HG03066 (cell line): ENCODE data around the gene ADAMTS19.
"Not testable (repeated sequence)": the region's sequence is repeated elsewhere in the genome, so short reads cannot be mapped to it uniquely, and the experiment has no call there.

ENCODE experiments used
- ATAC-seq: cut with Tn5 transposase; IDR thresholded peaks from one replicate; pipeline ENCODE4 v1.9.1; 2021; ENCODE audit warnings: low read depth; ENCODE audit not compliant: unreplicated experiment

Gene ADAMTS19

GRCh38 chr5:129563585-129563984 is 103.5 kb downstream of the ADAMTS19 start:
- ATAC-seq = no peak

DNA sequence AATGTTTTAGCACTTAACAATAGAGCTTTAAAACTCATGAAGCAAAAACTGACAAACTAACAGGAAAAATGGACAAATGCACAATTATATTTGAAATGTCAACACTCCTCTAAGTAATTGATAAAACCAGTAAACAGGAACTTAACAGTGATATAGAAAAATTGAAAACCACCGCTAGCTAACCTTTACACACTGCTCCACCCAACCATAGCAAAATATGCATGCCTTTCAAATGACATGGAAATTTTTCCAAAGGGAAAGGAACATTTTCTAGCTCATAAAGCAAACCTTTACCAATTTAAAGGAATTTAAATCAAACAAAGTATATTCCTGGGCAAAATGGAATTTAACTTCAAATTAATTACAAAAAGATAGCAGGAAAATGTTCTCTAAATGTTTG is 109.2 kb downstream of the ADAMTS19 start:
- no peak for ATAC-seq

GRCh38 chr5:129572060-129572459 is 112.0 kb downstream of the ADAMTS19 start:
- no peak for ATAC-seq

DNA sequence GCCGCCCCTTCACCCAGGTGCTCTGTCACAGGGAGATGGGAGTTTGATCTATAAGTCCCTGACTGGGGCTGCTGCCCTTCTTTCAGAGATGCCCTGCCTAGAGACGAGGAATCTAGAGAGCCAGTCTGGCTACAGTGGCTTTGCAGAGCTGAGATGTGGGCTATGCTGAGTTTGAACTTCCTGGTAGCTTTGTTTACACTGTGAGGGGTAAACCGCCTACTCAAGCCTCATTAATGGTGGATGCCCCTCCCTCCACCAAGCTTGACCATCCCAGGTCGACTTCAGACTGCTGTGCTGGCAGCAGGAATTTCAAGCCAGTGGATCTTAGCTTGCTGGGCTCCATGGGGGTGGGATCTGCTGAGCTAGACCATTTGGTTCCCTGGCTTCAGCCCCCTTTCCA is 124.4 kb downstream of the ADAMTS19 start:
- ATAC-seq = not testable (repeated sequence)

DNA sequence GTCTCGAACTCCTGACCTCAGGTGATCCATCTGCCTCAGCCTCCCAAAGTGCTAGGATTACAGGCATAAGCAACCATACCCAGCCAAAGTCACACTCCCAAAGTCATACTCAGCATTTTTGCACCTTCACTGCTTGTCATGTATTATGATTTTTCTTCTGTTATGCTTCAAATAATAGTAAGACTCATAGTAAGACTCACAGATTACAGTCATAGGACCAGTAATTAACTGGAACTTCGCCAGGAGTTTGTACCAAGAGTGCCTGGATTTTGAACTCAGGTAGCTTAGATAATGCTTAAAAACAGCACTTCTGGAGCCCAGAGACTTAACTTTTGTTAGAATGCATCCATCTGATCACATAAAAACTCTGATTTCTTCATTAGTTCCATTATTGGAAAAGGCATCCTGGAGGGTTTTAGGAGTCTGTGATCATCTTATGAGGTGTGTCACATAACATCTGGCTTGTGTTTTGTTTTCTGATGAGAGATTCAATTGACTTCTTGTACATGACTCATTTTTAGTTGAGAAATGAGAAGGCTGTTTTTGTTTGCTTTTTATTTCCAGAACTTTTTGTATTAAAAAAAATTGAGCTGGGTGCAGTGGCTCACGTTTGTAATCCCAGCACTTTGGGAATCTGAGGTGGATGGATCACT is 131.5 kb downstream of the ADAMTS19 start:
- no peak for ATAC-seq

DNA sequence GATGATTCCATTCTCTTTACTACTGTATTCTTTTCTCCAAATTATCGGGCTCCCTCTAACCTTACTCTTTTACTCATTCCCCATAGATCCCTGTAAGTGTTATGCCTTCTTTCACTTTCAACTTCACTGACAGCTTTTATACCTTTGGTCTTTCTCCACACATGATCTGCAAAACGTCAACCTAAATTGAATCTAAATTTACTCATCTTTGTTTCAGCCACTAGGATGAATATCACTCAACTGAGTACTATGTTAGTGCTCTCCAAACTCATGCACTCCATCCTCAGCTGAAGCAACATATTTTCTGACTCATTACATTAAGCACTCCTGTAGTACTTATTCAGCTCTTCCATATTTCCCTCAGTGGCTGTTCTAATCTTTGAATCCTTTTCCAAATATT is 133.4 kb downstream of the ADAMTS19 start:
- ATAC-seq = no peak

GRCh38 chr5:129601576-129601975 is 141.5 kb downstream of the ADAMTS19 start:
- ATAC-seq = no peak

- ATAC-seq = no peak
Measured at GRCh38 chr5:129608350-129608749, 148.3 kb downstream of the ADAMTS19 start.

DNA sequence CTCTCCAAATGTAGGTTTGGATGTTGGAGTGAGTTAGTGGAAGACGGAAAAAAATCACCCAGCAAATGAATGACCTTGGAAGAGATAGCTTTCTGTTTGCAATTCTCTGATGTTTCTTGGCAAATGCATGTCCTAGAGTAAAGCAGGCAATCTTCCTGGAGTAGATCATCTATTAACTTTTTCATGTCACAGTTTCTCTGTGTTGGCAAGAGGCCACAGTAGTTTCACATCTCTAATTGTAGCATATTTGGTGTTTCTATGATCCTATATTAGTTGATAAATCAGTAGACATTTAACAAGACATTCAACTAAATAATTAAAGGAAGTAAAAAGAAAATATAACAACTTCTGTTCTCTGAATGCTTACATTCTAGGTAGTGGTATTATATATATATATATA is 149.6 kb downstream of the ADAMTS19 start:
- ATAC-seq = no peak

DNA sequence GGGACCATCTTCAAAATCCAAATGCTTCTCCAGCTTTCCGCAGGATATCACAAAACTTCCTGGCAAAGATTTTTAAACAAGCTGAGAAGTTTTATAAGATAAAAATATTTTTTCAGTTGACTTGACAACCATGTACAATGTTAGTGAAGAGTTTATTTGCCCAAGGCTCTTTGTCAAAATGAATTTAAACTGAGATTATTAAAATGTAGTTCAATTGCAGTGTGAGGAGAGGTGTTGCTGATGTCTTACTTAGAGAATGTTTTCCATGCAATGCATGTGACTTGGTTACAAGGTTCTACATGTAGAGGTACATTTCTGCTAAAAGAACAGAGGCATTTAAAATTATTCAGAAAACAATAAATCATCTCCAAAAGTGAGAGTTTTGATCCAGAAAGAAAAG is 156.4 kb downstream of the ADAMTS19 start:
- ATAC-seq = no peak

DNA sequence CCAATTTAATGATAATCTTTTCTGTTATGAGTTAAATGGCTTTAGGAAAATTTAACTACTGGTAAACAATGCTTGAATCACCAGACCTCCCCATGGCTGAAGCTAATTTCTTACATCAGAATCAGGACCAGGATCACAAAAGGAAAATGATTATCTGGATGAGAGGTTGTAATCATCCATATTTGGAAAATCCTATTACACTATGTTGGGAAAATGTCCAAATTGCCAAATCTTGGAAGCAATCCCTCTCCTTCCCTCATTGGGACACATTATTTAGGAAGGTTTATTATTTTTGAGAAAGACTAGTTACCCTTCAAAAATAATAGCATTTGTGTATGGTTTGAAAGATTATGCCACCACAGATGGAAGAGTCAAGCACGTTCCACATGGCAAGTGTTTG is 157.1 kb downstream of the ADAMTS19 start:
- ATAC-seq = no peak

DNA sequence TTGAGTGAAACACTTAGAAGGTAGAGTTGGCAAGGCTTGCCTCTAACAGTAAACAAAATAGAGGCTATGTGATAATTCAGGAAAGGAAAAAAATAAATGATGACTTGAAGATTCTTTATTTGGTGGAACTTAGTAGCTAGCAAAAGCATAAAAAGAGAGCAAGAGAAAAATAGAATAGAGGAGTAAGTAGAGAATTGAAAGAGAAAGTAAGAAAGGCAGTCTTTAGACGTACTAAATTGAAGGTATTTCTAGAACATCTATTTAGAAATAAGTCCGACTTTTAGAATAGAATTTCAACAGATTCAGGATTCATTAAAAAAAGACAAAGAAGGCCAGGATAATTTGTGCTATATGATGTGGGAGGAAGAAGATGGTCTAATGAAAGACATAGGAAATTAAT is 159.7 kb downstream of the ADAMTS19 start:
- no peak for ATAC-seq

DNA sequence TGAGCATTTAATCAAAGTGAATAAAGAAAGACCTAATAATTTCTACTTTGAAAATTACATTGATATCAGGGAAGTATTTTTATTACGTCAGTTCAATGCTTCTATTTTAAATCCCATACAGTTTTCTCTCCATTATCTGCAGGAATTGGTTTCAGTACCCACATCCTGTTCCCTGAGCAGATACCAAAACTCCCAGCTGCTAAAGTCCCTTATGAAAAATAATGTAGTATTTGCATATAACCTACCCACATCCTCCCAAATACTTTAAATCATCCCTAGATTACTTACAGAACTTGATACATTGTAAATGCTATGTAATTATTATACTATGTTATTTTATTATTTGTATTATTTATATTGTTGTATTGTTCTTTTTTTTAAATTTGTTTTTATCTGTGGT is 162.4 kb downstream of the ADAMTS19 start:
- no peak for ATAC-seq

GRCh38 chr5:129629575-129629974 is 169.5 kb downstream of the ADAMTS19 start:
- ATAC-seq = no peak

DNA sequence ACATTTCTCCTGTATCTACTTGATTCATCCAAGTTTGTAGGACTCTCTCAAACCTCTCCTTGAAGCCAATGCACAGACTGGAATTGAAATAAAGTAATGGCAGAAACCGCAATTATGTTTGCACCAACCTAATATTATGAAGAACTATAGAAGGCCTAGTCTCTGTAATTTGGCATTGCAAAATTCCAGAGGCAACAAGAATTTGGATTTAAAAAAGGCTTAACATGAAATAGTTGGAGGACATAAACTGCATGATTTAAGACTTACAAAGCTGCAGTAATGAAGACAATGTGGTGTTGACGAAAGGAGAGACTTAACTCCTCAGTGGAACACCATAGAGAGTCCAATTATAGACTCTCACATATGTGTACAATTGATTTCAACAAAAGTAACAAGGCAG is 170.0 kb downstream of the ADAMTS19 start:
- no peak for ATAC-seq

GRCh38 chr5:129631961-129632360 is 171.9 kb downstream of the ADAMTS19 start:
- no peak for ATAC-seq

GRCh38 chr5:129637501-129637900 is 177.4 kb downstream of the ADAMTS19 start:
- not testable (repeated sequence) for ATAC-seq

GRCh38 chr5:129639331-129639730 is 179.2 kb downstream of the ADAMTS19 start:
- no peak for ATAC-seq

GRCh38 chr5:129652349-129653056 is 192.4 kb downstream of the ADAMTS19 start:
- ATAC-seq = no peak

GRCh38 chr5:129653057-129653375 is 192.9 kb downstream of the ADAMTS19 start:
- no peak for ATAC-seq

DNA sequence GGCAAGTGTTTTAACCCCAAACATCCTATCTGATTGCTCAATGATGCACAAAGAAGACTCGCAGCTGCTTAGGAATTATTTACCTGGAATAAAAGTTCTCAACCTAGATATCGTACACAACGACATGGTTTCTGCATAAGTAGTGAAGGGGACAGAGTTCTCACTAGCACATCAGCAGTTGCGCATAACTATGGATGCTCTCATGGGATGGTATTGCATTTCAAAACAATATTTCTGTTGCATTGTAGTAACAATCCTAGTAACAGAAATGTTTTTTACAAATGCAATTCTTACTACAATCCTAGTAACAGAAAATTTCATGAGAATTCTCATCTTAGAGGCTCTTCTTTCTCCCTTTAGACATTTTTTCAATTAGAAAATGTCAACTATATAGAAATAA is 193.3 kb downstream of the ADAMTS19 start:
- no peak for ATAC-seq

- ATAC-seq = no peak
Measured at GRCh38 chr5:129656952-129657351, 196.9 kb downstream of the ADAMTS19 start.

- ATAC-seq = no peak
Measured at GRCh38 chr5:129658801-129659200, 198.7 kb downstream of the ADAMTS19 start.
